ENCODE results near the gene CABP7. TPM values are rescaled to one million over a fixed set of nuclear protein-coding genes. Genes with fewer than 3 reads are reported as not detected.
A peak's percentile ranks its signal among the peaks of the same experiment; 100 is the strongest.

Gene CABP7
- polyA plus RNA-seq, 1 of the 3 experiments (the other 2 are of a cell fraction), result 0.72 TPM

GRCh38 chr22:29713156-29713727, 6.6 kb upstream of the CABP7 start (continued):
- TF ChIP-seq USF1 (IDR thresholded peaks at IDR 0.05; ENCODE audit: borderline replicate concordance, low read depth), result no peak

GRCh38 chr22:29715240-29715639, 4.6 kb upstream of the CABP7 start:
- H3K36me3 ChIP-seq (replicated peaks in 1 of 2; ENCODE audit: control insufficient read depth in 1 of 2, insufficient read depth in 2 of 2, low read length in 1 of 2), result no peaks in the 10 kb centered on the region
- ChIA-PET CTCF (interaction anchor here (1.3 to 5.2 kb wide), 2 partner anchors 25 to 51 kb away, joined by 4 to 34 read pairs; partner anchors contain the start of genes UQCR10 and ZMAT5), POLR2A (interaction anchor here (1.6 kb wide), 1 partner anchor 21 kb away, joined by 5 read pairs; no protein-coding TSS in a partner anchor)
- H2AFZ ChIP-seq (ENCODE audit: low read depth), result no peak overlapping the region
- no peaks in the 10 kb centered on the region for H3F3A ChIP-seq (replicated peaks; ENCODE audit: insufficient read depth)
- peak; percentile 62 for DNase-seq
- TF ChIP-seq USF2 (IDR thresholded peaks at IDR 0.05; ENCODE audit: borderline replicate concordance, low read depth, low read length) (no peak), CTCF (IDR thresholded peaks at IDR 0.05) (no peak)
- WGBS (ENCODE audit: low lambda C conversion rate), result 69% methylated on average over 9 of the region's 13 CpGs
- H3K9ac ChIP-seq, result no peak overlapping the region
- no peaks in the 10 kb centered on the region for H3K9me3 ChIP-seq
- H3K27me3 ChIP-seq (ENCODE audit: insufficient read depth), result peaks cover 11% of the 10 kb centered on the region; the same call in 1 of the 2 replicates
- peak overlapping the region in 1 of 2 experiments; percentile 28; a peak in 2 of 4 replicates for H3K27ac ChIP-seq (ENCODE audit: low read depth in 2 of 2, low read length in 1 of 2)
- peaks cover 12% of the 10 kb centered on the region; the same call in 1 of the 2 replicates for H4K20me1 ChIP-seq (ENCODE audit: insufficient read depth)
- H3K4me3 ChIP-seq (ENCODE audit: low read depth in 2 of 2, low read length in 1 of 2), result no peak overlapping the region
- H3K79me2 ChIP-seq (ENCODE audit: insufficient read depth), result no peaks in the 10 kb centered on the region
- peaks cover 0 to 70% of the 10 kb centered on the region in 2 experiments; a peak in 1 of 4 replicates for H3K4me1 ChIP-seq (ENCODE audit: control insufficient read depth in 1 of 2, insufficient read depth in 2 of 2, low read depth in 1 of 2, low read length in 1 of 2)
- H3K4me2 ChIP-seq, result no peak overlapping the region
- H3K9me2 ChIP-seq, result no peaks in the 10 kb centered on the region

GRCh38 chr22:29715705-29716104, 4.1 kb upstream of the CABP7 start:
- WGBS (ENCODE audit: low lambda C conversion rate), result 40% methylated on average over 3 of the region's 5 CpGs

More at GRCh38 chr22:29715705-29716104, 4.1 kb upstream of the CABP7 start:
- no peak overlapping the region for H3K9ac ChIP-seq
- H3K4me2 ChIP-seq, result no peak overlapping the region
- H4K20me1 ChIP-seq (ENCODE audit: insufficient read depth), result peaks cover 12% of the 10 kb centered on the region; the same call in 1 of the 2 replicates
- no peaks in the 10 kb centered on the region for H3K36me3 ChIP-seq (replicated peaks in 1 of 2; ENCODE audit: control insufficient read depth in 1 of 2, insufficient read depth in 2 of 2, low read length in 1 of 2)
- H3K4me1 ChIP-seq (ENCODE audit: control insufficient read depth in 1 of 2, insufficient read depth in 2 of 2, low read depth in 1 of 2, low read length in 1 of 2), result peaks cover 0 to 65% of the 10 kb centered on the region in 2 experiments; a peak in 1 of 4 replicates
- H3K79me2 ChIP-seq (ENCODE audit: insufficient read depth), result no peaks in the 10 kb centered on the region
- no peak for DNase-seq
- H3K9me3 ChIP-seq, result no peaks in the 10 kb centered on the region
- H3K27ac ChIP-seq (ENCODE audit: low read depth in 2 of 2, low read length in 1 of 2), result no peak overlapping the region; a peak in 1 of 4 replicates
- H3F3A ChIP-seq (replicated peaks; ENCODE audit: insufficient read depth), result no peaks in the 10 kb centered on the region
- TF ChIP-seq EZH2phosphoT487 (IDR thresholded peaks at IDR 0.05; ENCODE audit: borderline replicate concordance, low read depth) (no peak), TAF1 (IDR thresholded peaks at IDR 0.05; ENCODE audit: borderline replicate concordance, low read depth, low read length) (no peak)
- H3K27me3 ChIP-seq (ENCODE audit: insufficient read depth), result peaks cover 11% of the 10 kb centered on the region; the same call in 1 of the 2 replicates
- no peak overlapping the region for H2AFZ ChIP-seq (ENCODE audit: low read depth)
- CTCF ChIA-PET, result interaction anchor here (1.0 to 5.2 kb wide), 3 partner anchors 12 to 51 kb away, joined by 3 to 34 read pairs (median 4); partner anchors contain the start of genes UQCR10 and ZMAT5
- H3K4me3 ChIP-seq (ENCODE audit: low read depth in 2 of 2, low read length in 1 of 2), result no peak overlapping the region
- POLR2A ChIA-PET, result interaction anchor here (1.6 kb wide), 1 partner anchor 21 kb away, joined by 5 read pairs; no protein-coding TSS in a partner anchor
- H3K9me2 ChIP-seq, result no peaks in the 10 kb centered on the region
